SIG-M5 treated with dmso at 0.1 percent for 504 hours (cell line): ENCODE results near the gene CHST11.

ENCODE experiments used
- DNase-seq: peaks from one replicate; lab custom pipeline; 2025; ENCODE audit not compliant: unreplicated experiment; lab: John Stamatoyannopoulos, UW

CHST11 gene

GRCh38 chr12:104624529-104624928, 167.8 kb downstream of the CHST11 start:
- DNase-seq, result no peak

GRCh38 chr12:104626069-104626837, 169.5 kb downstream of the CHST11 start:
- no peak for DNase-seq

- DNase-seq, result no peak
Measured at GRCh38 chr12:104627231-104627989, 170.7 kb downstream of the CHST11 start.

GRCh38 chr12:104627990-104628830, 171.5 kb downstream of the CHST11 start:
- no peak for DNase-seq

GRCh38 chr12:104628831-104629135, 172.0 kb downstream of the CHST11 start:
- no peak for DNase-seq

GRCh38 chr12:104630230-104630670, 173.5 kb downstream of the CHST11 start:
- DNase-seq, result no peak

- DNase-seq, result no peak
Measured at GRCh38 chr12:104631867-104632266, 175.1 kb downstream of the CHST11 start.

GRCh38 chr12:104632724-104633201, 176.0 kb downstream of the CHST11 start:
- DNase-seq, result no peak

- DNase-seq, result no peak
Measured at GRCh38 chr12:104634044-104634443, 177.3 kb downstream of the CHST11 start.

GRCh38 chr12:104634852-104635251, 178.1 kb downstream of the CHST11 start:
- DNase-seq, result no peak

GRCh38 chr12:104635607-104636343, 179.0 kb downstream of the CHST11 start:
- no peak for DNase-seq

GRCh38 chr12:104636496-104636895, 179.7 kb downstream of the CHST11 start:
- no peak for DNase-seq

- DNase-seq, result no peak
Measured at GRCh38 chr12:104637604-104638003, 180.9 kb downstream of the CHST11 start.

GRCh38 chr12:104638218-104638850, 181.6 kb downstream of the CHST11 start:
- no peak for DNase-seq

GRCh38 chr12:104638851-104639240, 182.1 kb downstream of the CHST11 start:
- DNase-seq, result no peak

- no peak for DNase-seq
Measured at GRCh38 chr12:104640956-104641355, 184.2 kb downstream of the CHST11 start.

GRCh38 chr12:104641862-104642261, 185.1 kb downstream of the CHST11 start:
- DNase-seq, result no peak

- DNase-seq, result no peak
Measured at GRCh38 chr12:104643093-104643818, 186.5 kb downstream of the CHST11 start.

- DNase-seq, result peak; percentile 16
Measured at GRCh38 chr12:104643819-104644669, 187.3 kb downstream of the CHST11 start.
